ENCODE data around the gene MTMR4.
"Not testable (repeated sequence)": the region's sequence is repeated elsewhere in the genome, so short reads cannot be mapped to it uniquely, and the experiment has no call there.

MTMR4 gene

GRCh38 chr17:58513965-58514769 is at the start of gene MTMR4:
Gene MTMR4 (minus strand): TSS chr17:58514638. CDS start chr17:58514407, 231 bp downstream.
- Histone ChIP-seq H3K9ac (ENCODE audit: low read length) (peak within 1 kb of the TSS; percentile 81), H3K9me3 (ENCODE audit: control insufficient read depth, low read length) (no peaks in the 10 kb centered on the region), H3K36me3 (ENCODE audit: control insufficient read depth, insufficient read depth, low read length, severe bottlenecking) (peaks cover 33% of the 10 kb centered on the region), H3K27me3 (replicated peaks; ENCODE audit: control insufficient read depth, insufficient read depth, low read length) (no peaks in the 10 kb centered on the region), H3K4me1 (ENCODE audit: control insufficient read depth, insufficient read depth, low read length) (peaks cover 23% of the 10 kb centered on the region), H3K4me3 (ENCODE audit: low read length) (peak within 1 kb of the TSS; percentile 80)
- DNase-seq (ENCODE audit: low read depth): peak; percentile 92

DNA sequence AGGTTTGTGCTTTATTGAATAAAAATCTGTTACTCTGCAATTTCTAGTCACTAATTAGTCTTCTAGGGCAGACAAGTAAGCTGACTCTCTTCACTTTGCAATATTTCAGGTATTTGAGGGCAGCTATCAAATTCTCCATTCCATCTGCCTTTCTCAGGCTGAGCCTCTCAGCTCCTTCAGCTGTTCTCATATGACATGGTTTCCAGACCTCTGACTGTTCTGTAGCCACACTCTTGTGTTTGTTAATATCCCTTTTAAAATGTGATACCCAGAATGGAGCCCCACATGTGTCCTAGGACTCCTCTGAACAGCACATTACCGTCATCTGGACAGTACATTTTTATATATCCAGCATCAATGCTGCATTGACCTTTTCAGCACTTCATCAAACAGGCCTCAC is 46.1 kb upstream of the MTMR4 start:
- H3K36me3 ChIP-seq (ENCODE audit: control insufficient read depth, insufficient read depth, low read length, severe bottlenecking): no peaks in the 10 kb centered on the region
- H3K9me3 ChIP-seq (ENCODE audit: control insufficient read depth, low read length): no peaks in the 10 kb centered on the region
- DNase-seq (ENCODE audit: low read depth): peak; percentile 5
- H3K27me3 ChIP-seq (replicated peaks; ENCODE audit: control insufficient read depth, insufficient read depth, low read length): peaks cover 15% of the 10 kb centered on the region
- H3K4me3 ChIP-seq (ENCODE audit: low read length): no peak overlapping the region
- H3K4me1 ChIP-seq (ENCODE audit: control insufficient read depth, insufficient read depth, low read length): no peaks in the 10 kb centered on the region
- no peak overlapping the region for H3K9ac ChIP-seq (ENCODE audit: low read length)

- Histone ChIP-seq H3K27me3 (replicated peaks; ENCODE audit: control insufficient read depth, insufficient read depth, low read length) (peaks cover 4% of the 10 kb centered on the region), H3K4me1 (ENCODE audit: control insufficient read depth, insufficient read depth, low read length) (no peaks in the 10 kb centered on the region), H3K9ac (ENCODE audit: low read length) (no peak overlapping the region), H3K36me3 (ENCODE audit: control insufficient read depth, insufficient read depth, low read length, severe bottlenecking) (no peaks in the 10 kb centered on the region), H3K4me3 (ENCODE audit: low read length) (no peak overlapping the region), H3K9me3 (ENCODE audit: control insufficient read depth, low read length) (no peaks in the 10 kb centered on the region)
- DNase-seq (ENCODE audit: low read depth): no peak
Observed at GRCh38 chr17:58557981-58558380, 43.5 kb upstream of the MTMR4 start.

DNA sequence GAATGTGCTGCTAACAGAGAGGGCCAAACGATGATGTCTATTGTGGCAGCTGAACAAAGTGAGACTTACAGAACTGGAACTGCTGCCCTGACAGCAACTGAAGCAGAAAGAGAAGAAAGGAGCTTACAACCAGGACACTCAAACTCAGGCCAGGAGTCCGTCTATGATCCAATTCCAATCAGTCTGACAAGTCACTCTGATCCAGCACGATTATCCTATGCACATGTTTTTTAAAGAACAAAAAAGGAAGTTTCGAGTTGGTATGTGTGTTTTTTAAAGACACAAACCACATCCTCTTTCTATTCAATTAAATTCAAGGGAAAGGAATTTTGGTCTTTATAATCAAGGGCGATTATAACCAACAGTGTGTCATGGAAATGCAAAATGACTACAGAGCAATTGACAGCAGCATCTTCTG is 42.4 kb upstream of the MTMR4 start:
- H3K9me3 ChIP-seq (ENCODE audit: control insufficient read depth, low read length): no peaks in the 10 kb centered on the region
- no peaks in the 10 kb centered on the region for H3K36me3 ChIP-seq (ENCODE audit: control insufficient read depth, insufficient read depth, low read length, severe bottlenecking)
- no peaks in the 10 kb centered on the region for H3K4me1 ChIP-seq (ENCODE audit: control insufficient read depth, insufficient read depth, low read length)
- H3K9ac ChIP-seq (ENCODE audit: low read length): no peak overlapping the region
- H3K4me3 ChIP-seq (ENCODE audit: low read length): no peak overlapping the region
- peaks cover 7% of the 10 kb centered on the region for H3K27me3 ChIP-seq (replicated peaks; ENCODE audit: control insufficient read depth, insufficient read depth, low read length)
- no peak for DNase-seq (ENCODE audit: low read depth)

- not testable (repeated sequence) for H3K9ac ChIP-seq (ENCODE audit: low read length); H3K9me3 ChIP-seq (ENCODE audit: control insufficient read depth, low read length); H3K27me3 ChIP-seq (replicated peaks; ENCODE audit: control insufficient read depth, insufficient read depth, low read length); DNase-seq (ENCODE audit: low read depth); H3K36me3 ChIP-seq (ENCODE audit: control insufficient read depth, insufficient read depth, low read length, severe bottlenecking); H3K4me3 ChIP-seq (ENCODE audit: low read length); H3K4me1 ChIP-seq (ENCODE audit: control insufficient read depth, insufficient read depth, low read length)
Observed at GRCh38 chr17:58555109-58555508, 40.7 kb upstream of the MTMR4 start.

DNA sequence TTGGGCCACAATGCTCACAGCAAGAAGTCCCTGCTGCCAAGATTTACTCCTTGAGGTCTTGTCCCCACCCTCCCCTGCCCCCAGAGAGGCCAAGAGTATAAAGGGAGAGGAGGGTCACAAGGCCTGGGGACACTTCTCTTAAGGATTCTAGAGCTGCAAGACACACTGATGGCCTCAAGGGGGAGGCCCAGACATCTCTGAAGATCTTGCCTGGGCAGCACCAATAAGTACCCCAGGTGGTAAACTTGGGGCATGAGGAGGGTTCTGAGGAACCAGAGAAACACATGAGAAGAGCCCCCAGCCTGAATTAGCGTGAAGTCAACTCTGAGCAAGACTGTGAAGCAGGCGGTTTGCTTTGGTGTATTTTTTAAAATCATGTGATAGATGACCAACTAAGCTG is 26.8 kb upstream of the MTMR4 start:
- Histone ChIP-seq H3K27me3 (replicated peaks; ENCODE audit: control insufficient read depth, insufficient read depth, low read length) (peaks cover 78% of the 10 kb centered on the region), H3K36me3 (ENCODE audit: control insufficient read depth, insufficient read depth, low read length, severe bottlenecking) (no peaks in the 10 kb centered on the region)
- DNase-seq (ENCODE audit: low read depth): no peak

GRCh38 chr17:58539698-58540097 is 25.3 kb upstream of the MTMR4 start:
- DNase-seq (ENCODE audit: low read depth): no peak

More for the DNA sequence above, 26.8 kb upstream of the MTMR4 start:
- no peaks in the 10 kb centered on the region for H3K4me1 ChIP-seq (ENCODE audit: control insufficient read depth, insufficient read depth, low read length)
- H3K4me3 ChIP-seq (ENCODE audit: low read length): no peak overlapping the region
- no peak overlapping the region for H3K9ac ChIP-seq (ENCODE audit: low read length)
- no peaks in the 10 kb centered on the region for H3K9me3 ChIP-seq (ENCODE audit: control insufficient read depth, low read length)

DNA sequence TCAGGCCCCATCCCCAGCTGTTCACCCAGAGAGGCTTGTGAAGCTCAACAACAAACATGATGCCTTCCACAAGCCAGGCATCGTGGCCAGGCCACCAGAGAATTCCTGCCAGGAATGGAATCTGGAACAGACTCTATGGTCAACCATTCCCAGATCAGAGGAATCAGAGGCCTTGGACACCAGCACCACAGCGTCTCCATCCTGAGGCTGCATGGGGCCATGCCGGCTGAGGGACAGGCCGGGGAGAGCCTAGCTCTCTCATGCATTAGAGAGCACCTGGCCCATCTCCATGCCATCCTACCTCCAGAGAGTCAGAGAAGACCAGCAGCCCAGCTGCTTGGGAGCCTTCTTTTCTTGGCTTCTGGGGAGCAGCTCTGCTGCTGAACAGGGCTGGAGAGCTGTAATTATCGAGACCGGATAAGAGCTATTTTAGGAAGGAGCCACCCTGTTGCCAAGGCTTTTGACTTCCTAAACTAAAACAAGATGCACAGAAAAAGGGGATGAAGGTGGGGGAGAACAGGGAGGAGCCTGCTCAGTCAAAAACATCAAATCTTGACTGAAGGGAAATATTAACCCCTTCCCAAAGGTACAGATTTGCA is 24.5 kb upstream of the MTMR4 start:
- DNase-seq (ENCODE audit: low read depth): no peak
- no peak overlapping the region for H3K4me3 ChIP-seq (ENCODE audit: low read length)
- H3K36me3 ChIP-seq (ENCODE audit: control insufficient read depth, insufficient read depth, low read length, severe bottlenecking): no peaks in the 10 kb centered on the region
- H3K9me3 ChIP-seq (ENCODE audit: control insufficient read depth, low read length): no peaks in the 10 kb centered on the region
- peaks cover 15% of the 10 kb centered on the region for H3K4me1 ChIP-seq (ENCODE audit: control insufficient read depth, insufficient read depth, low read length)
- peaks cover 71% of the 10 kb centered on the region for H3K27me3 ChIP-seq (replicated peaks; ENCODE audit: control insufficient read depth, insufficient read depth, low read length)
- H3K9ac ChIP-seq (ENCODE audit: low read length): no peak overlapping the region

More at GRCh38 chr17:58539698-58540097, 25.3 kb upstream of the MTMR4 start:
- Histone ChIP-seq H3K27me3 (replicated peaks; ENCODE audit: control insufficient read depth, insufficient read depth, low read length) (peaks cover 75% of the 10 kb centered on the region), H3K9ac (ENCODE audit: low read length) (no peak overlapping the region), H3K9me3 (ENCODE audit: control insufficient read depth, low read length) (no peaks in the 10 kb centered on the region), H3K4me3 (ENCODE audit: low read length) (no peak overlapping the region), H3K4me1 (ENCODE audit: control insufficient read depth, insufficient read depth, low read length) (peaks cover 12% of the 10 kb centered on the region), H3K36me3 (ENCODE audit: control insufficient read depth, insufficient read depth, low read length, severe bottlenecking) (no peaks in the 10 kb centered on the region)

- Histone ChIP-seq H3K27me3 (replicated peaks; ENCODE audit: control insufficient read depth, insufficient read depth, low read length) (peaks cover 71% of the 10 kb centered on the region), H3K9ac (ENCODE audit: low read length) (no peak overlapping the region), H3K4me1 (ENCODE audit: control insufficient read depth, insufficient read depth, low read length) (peaks cover 15% of the 10 kb centered on the region), H3K9me3 (ENCODE audit: control insufficient read depth, low read length) (no peaks in the 10 kb centered on the region), H3K36me3 (ENCODE audit: control insufficient read depth, insufficient read depth, low read length, severe bottlenecking) (no peaks in the 10 kb centered on the region), H3K4me3 (ENCODE audit: low read length) (no peak overlapping the region)
- no peak for DNase-seq (ENCODE audit: low read depth)
Observed at GRCh38 chr17:58537266-58537665, 22.8 kb upstream of the MTMR4 start.

DNA sequence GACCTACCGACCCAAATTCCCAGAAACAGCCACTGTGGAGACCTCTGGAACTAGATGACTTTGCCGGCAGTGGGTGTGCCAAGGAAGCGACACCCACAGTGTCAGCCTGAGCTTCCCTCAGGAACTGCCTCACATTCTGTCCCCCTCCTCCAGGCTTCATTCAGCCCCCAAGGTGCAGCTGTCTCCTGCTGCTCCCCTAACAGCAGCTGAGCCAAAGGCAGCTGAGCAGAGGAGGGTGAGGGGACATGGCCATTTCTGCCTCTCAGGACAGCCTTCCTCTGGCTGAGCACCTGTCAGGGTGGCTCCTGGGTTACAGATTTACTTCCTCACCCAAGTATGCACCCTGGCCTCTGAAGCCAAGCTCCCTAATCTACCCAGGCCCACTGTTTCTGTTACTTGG is 22.1 kb upstream of the MTMR4 start:
- Histone ChIP-seq H3K9me3 (ENCODE audit: control insufficient read depth, low read length) (no peaks in the 10 kb centered on the region), H3K27me3 (replicated peaks; ENCODE audit: control insufficient read depth, insufficient read depth, low read length) (peaks cover 66% of the 10 kb centered on the region), H3K36me3 (ENCODE audit: control insufficient read depth, insufficient read depth, low read length, severe bottlenecking) (no peaks in the 10 kb centered on the region), H3K4me1 (ENCODE audit: control insufficient read depth, insufficient read depth, low read length) (peaks cover 17% of the 10 kb centered on the region), H3K9ac (ENCODE audit: low read length) (no peak overlapping the region), H3K4me3 (ENCODE audit: low read length) (no peak overlapping the region)
- DNase-seq (ENCODE audit: low read depth): no peak

GRCh38 chr17:58535431-58535830 is 21.0 kb upstream of the MTMR4 start:
- H3K4me1 ChIP-seq (ENCODE audit: control insufficient read depth, insufficient read depth, low read length): peaks cover 17% of the 10 kb centered on the region
- no peak for DNase-seq (ENCODE audit: low read depth)
- peaks cover 69% of the 10 kb centered on the region for H3K27me3 ChIP-seq (replicated peaks; ENCODE audit: control insufficient read depth, insufficient read depth, low read length)

More at GRCh38 chr17:58535431-58535830, 21.0 kb upstream of the MTMR4 start:
- H3K36me3 ChIP-seq (ENCODE audit: control insufficient read depth, insufficient read depth, low read length, severe bottlenecking): no peaks in the 10 kb centered on the region
- H3K4me3 ChIP-seq (ENCODE audit: low read length): no peak overlapping the region
- H3K9me3 ChIP-seq (ENCODE audit: control insufficient read depth, low read length): no peaks in the 10 kb centered on the region
- H3K9ac ChIP-seq (ENCODE audit: low read length): no peak overlapping the region

Measured in adipocyte (in vitro differentiated cells).